PC-3 (cell line): Measurements from ENCODE around the gene PCDHGC4. TPM values are rescaled to one million over a fixed set of nuclear protein-coding genes. Genes with fewer than 3 reads are reported as not detected.

Experiments
- ATAC-seq: fragments of 200-7000 bp; cut with Tn5 transposase; 2 replicates; pipeline ENCODE4 v1.9.1; 2020; ENCODE audit warnings: mild to moderate bottlenecking, moderate library complexity
- BruUV-seq: library from RNA; stranded (reverse); fragments of 400-500 nt; replicated peaks from 2 replicates; lab custom pipeline; 2021; lab: Mats Ljungman, UMichigan
- CTCF ChIA-PET: fragments of 300-600 bp; sonication (Branson Sonifier 250); formaldehyde crosslinking; loops from one replicate; lab custom pipeline; 2022; ENCODE audit warnings: antibody characterized with exemption; lab: Charles Lee
- POLR2A ChIA-PET: fragments of 300-600 bp; sonication (Branson Sonifier 250); formaldehyde crosslinking; loops from one replicate; lab custom pipeline; 2022; ENCODE audit warnings: antibody characterized with exemption; ENCODE audit not compliant: unreplicated experiment; lab: Charles Lee
- DNase-seq: peaks from one replicate; pipeline ENCODE4 v3.0.0-alpha.2; 2015
- H2AFZ ChIP-seq: fragments of 300-600 bp; sonication (generic); 2 replicates; pipeline ENCODE4 v1.6.0; 2016; ENCODE audit warnings: antibody characterized with exemption, low read length
- H3F3A ChIP-seq: fragments of 300-600 bp; sonication (generic); one replicate; pipeline ENCODE4 v1.6.0; 2017; ENCODE audit warnings: antibody characterized with exemption, low read length, control low read depth, mild to moderate bottlenecking; ENCODE audit not compliant: unreplicated experiment
- H3K27ac ChIP-seq: fragments of 300-600 bp; sonication (generic); 2 replicates; pipeline ENCODE4 v1.5.1; 2016; ENCODE audit warnings: mild to moderate bottlenecking, low read length
- H3K27me3 ChIP-seq: fragments of 300-600 bp; sonication (generic); 2 replicates; pipeline ENCODE4 v1.6.1; 2016; ENCODE audit warnings: low read length, mixed read lengths
- H3K36me3 ChIP-seq: fragments of 300-600 bp; sonication (generic); 2 replicates; pipeline ENCODE4 v1.6.1; 2016; ENCODE audit warnings: low read depth, mixed run types, low read length, mixed read lengths
- H3K4me1 ChIP-seq: fragments of 300-600 bp; sonication (generic); 2 replicates; pipeline ENCODE4 v1.5.1; 2016; ENCODE audit warnings: low read length; ENCODE audit not compliant: insufficient read depth
- H3K4me2 ChIP-seq: fragments of 300-600 bp; sonication (generic); 2 replicates; pipeline ENCODE4 v1.6.0; 2016; ENCODE audit warnings: low read length
- H3K4me3 ChIP-seq: fragments of 300-600 bp; sonication (generic); 2 replicates; pipeline ENCODE4 v1.5.1; 2016; ENCODE audit warnings: mild to moderate bottlenecking, low read length, mixed read lengths
- H3K79me2 ChIP-seq: fragments of 300-600 bp; sonication (generic); 2 replicates; pipeline ENCODE4 v1.6.1; 2017; ENCODE audit warnings: low read length, mixed read lengths
- H3K9ac ChIP-seq: fragments of 300-600 bp; sonication (generic); 2 replicates; pipeline ENCODE4 v1.6.0; 2016; ENCODE audit warnings: mild to moderate bottlenecking, low read length
- H3K9me2 ChIP-seq: fragments of 300-600 bp; sonication (generic); replicated peaks from 2 replicates; pipeline ENCODE4 v1.6.1; 2016; ENCODE audit warnings: mixed run types, low read length, mixed read lengths
- H3K9me3 ChIP-seq: fragments of 300-600 bp; sonication (generic); 2 replicates; pipeline ENCODE4 v1.6.1; 2016; ENCODE audit warnings: low read length, mixed read lengths
- H4K20me1 ChIP-seq: fragments of 300-600 bp; sonication (generic); 2 replicates; pipeline ENCODE4 v1.6.1; 2016; ENCODE audit warnings: low read length, mixed read lengths
- EZH2 ChIP-seq: fragments of 300-600 bp; sonication (generic); IDR thresholded peaks from one replicate; pipeline ENCODE4 v1.6.1; 2017; ENCODE audit warnings: antibody characterized with exemption, mild to moderate bottlenecking, low read length; ENCODE audit not compliant: unreplicated experiment
- EZH2phosphoT487 ChIP-seq: fragments of 300-600 bp; sonication (generic); IDR thresholded peaks from 2 replicates; pipeline ENCODE4 v1.6.1; 2018; ENCODE audit warnings: mild to moderate bottlenecking, antibody characterized with exemption, low read length, borderline replicate concordance
- intact Hi-C: fragments of 100-400 bp; cut with micrococcal nuclease; formaldehyde crosslinking; loops from 2 replicates; pipeline ENCODE4 v1.9.0; 2023
- total RNA-seq: library from RNA; depleted of rRNA; stranded (reverse); fragments of >200 nt; gene quantifications from 2 replicates; pipeline ENCODE4 v1.2.3, GENCODE V29; 2014
- TF ChIP-seq, protein P1 (sequence below): fragments of 300-600 bp; sonication (generic); conservative IDR thresholded peaks from 2 replicates; pipeline ENCODE4 v1.5.1; 2017; ENCODE audit warnings: antibody characterized with exemption, low read depth, mild to moderate bottlenecking, low read length

The PCDHGC4 gene
- total RNA-seq, 1 experiment from 2014 or later: 0.58 TPM

DNA sequence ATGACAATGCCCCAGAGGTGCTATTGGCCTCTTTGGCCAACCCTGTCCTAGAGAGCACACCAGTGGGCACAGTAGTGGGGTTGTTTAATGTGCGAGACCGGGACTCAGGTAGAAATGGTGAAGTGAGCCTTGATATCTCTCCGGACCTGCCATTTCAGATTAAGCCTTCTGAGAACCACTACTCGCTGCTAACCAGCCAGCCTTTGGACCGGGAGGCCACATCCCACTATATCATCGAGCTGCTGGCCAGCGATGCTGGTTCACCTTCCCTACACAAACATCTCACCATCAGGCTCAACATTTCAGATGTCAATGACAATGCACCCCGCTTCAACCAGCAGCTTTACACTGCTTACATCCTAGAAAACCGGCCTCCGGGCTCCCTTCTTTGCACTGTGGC lies 5.4 kb downstream of the PCDHGC4 start:
- ChIA-PET POLR2A (no interaction called here), CTCF (no interaction called here)
- Histone ChIP-seq H3K9me3 (no peaks in the 10 kb centered on the region), H2AFZ (no peak overlapping the region), H3K9me2 (no peaks in the 10 kb centered on the region), H3K36me3 (no peaks in the 10 kb centered on the region), H3K27me3 (no peaks in the 10 kb centered on the region), H3K27ac (no peak overlapping the region), H3K4me1 (peaks cover 15% of the 10 kb centered on the region; the same call in 1 of the 2 replicates), H3K4me3 (no peak overlapping the region), H3F3A (no peaks in the 10 kb centered on the region), H3K79me2 (no peaks in the 10 kb centered on the region), H3K9ac (no peak overlapping the region), H3K4me2 (no peak overlapping the region), H4K20me1 (no peaks in the 10 kb centered on the region)
- intact Hi-C loops: no loop called here
- ATAC-seq (no peak), DNase-seq (no peak)
- no TSS peak for BruUV-seq
- TF ChIP-seq, protein P1, sequence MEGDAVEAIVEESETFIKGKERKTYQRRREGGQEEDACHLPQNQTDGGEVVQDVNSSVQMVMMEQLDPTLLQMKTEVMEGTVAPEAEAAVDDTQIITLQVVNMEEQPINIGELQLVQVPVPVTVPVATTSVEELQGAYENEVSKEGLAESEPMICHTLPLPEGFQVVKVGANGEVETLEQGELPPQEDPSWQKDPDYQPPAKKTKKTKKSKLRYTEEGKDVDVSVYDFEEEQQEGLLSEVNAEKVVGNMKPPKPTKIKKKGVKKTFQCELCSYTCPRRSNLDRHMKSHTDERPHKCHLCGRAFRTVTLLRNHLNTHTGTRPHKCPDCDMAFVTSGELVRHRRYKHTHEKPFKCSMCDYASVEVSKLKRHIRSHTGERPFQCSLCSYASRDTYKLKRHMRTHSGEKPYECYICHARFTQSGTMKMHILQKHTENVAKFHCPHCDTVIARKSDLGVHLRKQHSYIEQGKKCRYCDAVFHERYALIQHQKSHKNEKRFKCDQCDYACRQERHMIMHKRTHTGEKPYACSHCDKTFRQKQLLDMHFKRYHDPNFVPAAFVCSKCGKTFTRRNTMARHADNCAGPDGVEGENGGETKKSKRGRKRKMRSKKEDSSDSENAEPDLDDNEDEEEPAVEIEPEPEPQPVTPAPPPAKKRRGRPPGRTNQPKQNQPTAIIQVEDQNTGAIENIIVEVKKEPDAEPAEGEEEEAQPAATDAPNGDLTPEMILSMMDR: no peak
- TF ChIP-seq EZH2phosphoT487 (no peak), EZH2 (no peak)

DNA sequence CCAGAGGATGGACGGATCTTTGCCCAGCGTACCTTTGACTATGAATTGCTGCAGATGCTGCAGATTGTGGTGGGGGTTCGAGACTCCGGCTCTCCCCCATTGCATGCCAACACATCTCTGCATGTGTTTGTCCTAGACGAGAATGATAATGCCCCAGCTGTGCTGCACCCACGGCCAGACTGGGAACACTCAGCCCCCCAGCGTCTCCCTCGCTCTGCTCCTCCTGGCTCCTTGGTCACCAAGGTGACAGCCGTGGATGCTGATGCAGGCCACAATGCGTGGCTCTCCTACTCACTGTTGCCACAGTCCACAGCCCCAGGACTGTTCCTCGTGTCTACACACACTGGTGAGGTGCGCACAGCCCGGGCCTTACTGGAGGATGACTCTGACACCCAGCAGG lies 5.9 kb downstream of the PCDHGC4 start:
- TF ChIP-seq EZH2: no peak
- TF ChIP-seq, protein P1: no peak
- no peak for TF ChIP-seq EZH2phosphoT487

DNA sequence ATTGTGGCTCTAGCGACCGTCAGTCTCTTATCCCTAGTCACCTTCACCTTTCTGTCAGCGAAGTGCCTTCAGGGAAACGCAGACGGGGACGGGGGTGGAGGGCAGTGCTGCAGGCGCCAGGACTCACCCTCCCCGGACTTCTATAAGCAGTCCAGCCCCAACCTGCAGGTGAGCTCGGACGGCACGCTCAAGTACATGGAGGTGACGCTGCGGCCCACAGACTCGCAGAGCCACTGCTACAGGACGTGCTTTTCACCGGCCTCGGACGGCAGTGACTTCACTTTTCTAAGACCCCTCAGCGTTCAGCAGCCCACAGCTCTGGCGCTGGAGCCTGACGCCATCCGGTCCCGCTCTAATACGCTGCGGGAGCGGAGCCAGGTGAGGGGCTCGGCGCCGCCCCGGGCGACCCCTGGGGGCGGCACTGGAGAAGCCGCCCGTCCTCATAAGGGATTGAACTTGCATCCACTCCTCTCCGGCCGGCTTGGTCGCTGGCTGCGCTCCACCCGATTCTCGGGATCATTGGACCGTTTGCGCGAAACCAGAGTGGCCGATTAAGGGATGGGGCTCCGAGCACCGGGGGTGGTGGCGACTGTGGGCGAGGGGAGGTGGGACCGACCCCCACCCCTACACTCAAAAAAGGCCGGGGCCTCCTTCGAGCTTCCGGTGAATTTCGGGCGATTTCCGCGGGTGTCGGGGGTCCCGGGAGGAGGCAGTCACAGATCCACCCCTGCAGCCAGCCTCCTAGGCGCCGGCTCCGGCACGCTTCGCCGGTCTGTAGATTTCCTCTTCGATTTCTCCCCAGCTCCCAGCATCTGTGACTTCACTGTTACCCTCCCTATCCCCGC lies 6.7 kb downstream of the PCDHGC4 start:
- intact Hi-C loops: no loop called here
- DNase-seq: no peak
- Histone ChIP-seq H3K4me3 (no peak overlapping the region), H3K9me2 (no peaks in the 10 kb centered on the region), H3F3A (no peaks in the 10 kb centered on the region), H3K9me3 (no peaks in the 10 kb centered on the region), H4K20me1 (no peaks in the 10 kb centered on the region), H2AFZ (no peak overlapping the region), H3K9ac (no peak overlapping the region), H3K4me1 (peaks cover 15% of the 10 kb centered on the region; the same call in 1 of the 2 replicates), H3K27ac (no peak overlapping the region), H3K27me3 (no peaks in the 10 kb centered on the region), H3K36me3 (no peaks in the 10 kb centered on the region), H3K4me2 (no peak overlapping the region), H3K79me2 (no peaks in the 10 kb centered on the region)
- TF ChIP-seq, protein P1: no peak
- TF ChIP-seq EZH2: no peak
- TF ChIP-seq EZH2phosphoT487: no peak
- CTCF ChIA-PET: no interaction called here
- POLR2A ChIA-PET: no interaction called here
- BruUV-seq: no TSS peak
- ATAC-seq: no peak

More for the DNA sequence above, 5.9 kb downstream of the PCDHGC4 start:
- H3F3A ChIP-seq: no peaks in the 10 kb centered on the region
- CTCF ChIA-PET: no interaction called here
- H4K20me1 ChIP-seq: no peaks in the 10 kb centered on the region
- BruUV-seq: no TSS peak
- no peak overlapping the region for H3K27ac ChIP-seq
- intact Hi-C loops: no loop called here
- no peaks in the 10 kb centered on the region for H3K36me3 ChIP-seq
- H3K4me2 ChIP-seq: no peak overlapping the region
- ATAC-seq: no peak
- no peak for DNase-seq
- H3K79me2 ChIP-seq: no peaks in the 10 kb centered on the region
- H3K4me1 ChIP-seq: peaks cover 15% of the 10 kb centered on the region; the same call in 1 of the 2 replicates
- H3K9me2 ChIP-seq: no peaks in the 10 kb centered on the region
- no peaks in the 10 kb centered on the region for H3K9me3 ChIP-seq
- H2AFZ ChIP-seq: no peak overlapping the region
- no peak overlapping the region for H3K4me3 ChIP-seq
- H3K9ac ChIP-seq: no peak overlapping the region
- POLR2A ChIA-PET: no interaction called here
- H3K27me3 ChIP-seq: no peaks in the 10 kb centered on the region
